SK-N-SH (cell line): ENCODE measurements around the gene FFAR3. TPM values are rescaled to one million over a fixed set of nuclear protein-coding genes. Genes with fewer than 3 reads are reported as not detected.
"Not testable (repeated sequence)": the region's sequence is repeated elsewhere in the genome, so short reads cannot be mapped to it uniquely, and the experiment has no call there.

Experiments
- CTCF ChIA-PET: fragments of 300-600, 350-600 bp; formaldehyde crosslinking; extraction: SDS; loops from one replicate; lab custom pipeline; 2021; lab: Yijun Ruan, JAX
- POLR2A ChIA-PET: fragments of 350-600 bp; sonication (Branson Sonifier 250); formaldehyde crosslinking; extraction: SDS; loops from one replicate; lab custom pipeline; 2020; ENCODE audit warnings: antibody characterized with exemption, inconsistent platforms; lab: Yijun Ruan, JAX
- DNase-seq: peaks from one replicate; pipeline ENCODE4 v3.0.0; 2012
- H2AFZ ChIP-seq: fragments of 200-600 bp; sonication (generic); 2 replicates; pipeline ENCODE4 v1.8.1; 2016; ENCODE audit warnings: antibody characterized with exemption, mild to moderate bottlenecking, low read depth
- H3F3A ChIP-seq: fragments of 200-600 bp; sonication (generic); replicated peaks from 2 replicates; pipeline ENCODE3; 2016; ENCODE audit warnings: antibody characterized with exemption, mild to moderate bottlenecking; ENCODE audit not compliant: insufficient read depth
- H3K27ac ChIP-seq, 2 experiments: fragments of 200-500 bp in 1 of 2; fragments of 200-600 bp in 1 of 2; sonication (Bioruptor generic) in 1 of 2; sonication (generic), shearing (Covaris generic) in 1 of 2; 2 replicates each; pipeline versions ENCODE4 v1.5.1 to v1.6.1; 2014 to 2016; ENCODE audit warnings: low read depth in 2 of 2, inconsistent platforms in 1 of 2, low read length in 1 of 2, mild to moderate bottlenecking in 1 of 2, mixed read lengths in 1 of 2
- H3K27me3 ChIP-seq: fragments of 200-600 bp; sonication (generic), shearing (Covaris generic); 2 replicates; pipeline ENCODE4 v1.6.1; 2016; ENCODE audit warnings: mixed run types; ENCODE audit not compliant: insufficient read depth
- H3K36me3 ChIP-seq, 2 experiments: fragments of 200-500 bp in 1 of 2; fragments of 200-600 bp in 1 of 2; sonication (Bioruptor generic) in 1 of 2; sonication (generic) in 1 of 2; replicated peaks in 1 of 2; 2 replicates each; pipeline versions ENCODE3 to v1.5.1; 2014 to 2016; ENCODE audit warnings: low read length in 1 of 2, mild to moderate bottlenecking in 1 of 2; ENCODE audit not compliant: insufficient read depth in 2 of 2, control insufficient read depth in 1 of 2
- H3K4me1 ChIP-seq, 2 experiments: fragments of 200-500 bp in 1 of 2; fragments of 200-600 bp in 1 of 2; sonication (Bioruptor generic) in 1 of 2; sonication (generic), shearing (Covaris generic) in 1 of 2; 2 replicates each; pipeline versions ENCODE4 v1.5.1 to v1.6.1; 2014 to 2016; ENCODE audit warnings: low read depth in 1 of 2, low read length in 1 of 2, mixed run types in 1 of 2; ENCODE audit not compliant: insufficient read depth in 2 of 2, control insufficient read depth in 1 of 2
- H3K4me2 ChIP-seq: fragments of 200-600 bp; sonication (generic), shearing (Covaris generic); 2 replicates; pipeline ENCODE4 v1.6.1; 2017; ENCODE audit warnings: mixed run types
- H3K4me3 ChIP-seq, 2 experiments: fragments of 200-500 bp in 1 of 2; fragments of 200-600 bp in 1 of 2; sonication (Bioruptor generic) in 1 of 2; sonication (generic), shearing (Covaris generic) in 1 of 2; 2 replicates each; pipeline versions ENCODE4 v1.5.1 to v1.8.1; 2014 to 2016; ENCODE audit warnings: low read depth in 2 of 2, inconsistent platforms in 1 of 2, low read length in 1 of 2, mild to moderate bottlenecking in 1 of 2, mixed read lengths in 1 of 2, moderate library complexity in 1 of 2
- H3K79me2 ChIP-seq: fragments of 200-600 bp; sonication (generic); 2 replicates; pipeline ENCODE4 v1.8.1; 2017; ENCODE audit warnings: mild to moderate bottlenecking; ENCODE audit not compliant: insufficient read depth
- H3K9ac ChIP-seq: fragments of 200-600 bp; sonication (generic); 2 replicates; pipeline ENCODE4 v1.6.1; 2017; ENCODE audit warnings: mixed run types
- H3K9me2 ChIP-seq: fragments of 200-600 bp; sonication (generic); 2 replicates; pipeline ENCODE4 v1.6.1; 2017; ENCODE audit warnings: mixed run types
- H3K9me3 ChIP-seq: fragments of 200-600 bp; sonication (generic); 2 replicates; pipeline ENCODE4 v1.6.1; 2017; ENCODE audit warnings: mixed run types, mild to moderate bottlenecking, moderate library complexity
- H4K20me1 ChIP-seq: fragments of 200-600 bp; sonication (generic); 2 replicates; pipeline ENCODE4 v1.6.1; 2017; ENCODE audit warnings: mild to moderate bottlenecking, mixed run types; ENCODE audit not compliant: insufficient read depth
- ELF1 ChIP-seq: IDR thresholded peaks from 2 replicates; pipeline ENCODE4 v1.4.0; 2012
- EP300 ChIP-seq, 2 experiments: IDR thresholded peaks; 2 replicates each; pipeline versions ENCODE4 v1.4.0 to v1.6.1; 2012; ENCODE audit warnings: borderline replicate concordance in 1 of 2, low read depth in 1 of 2, low read length in 1 of 2
- FOSL2 ChIP-seq: IDR thresholded peaks from 2 replicates; pipeline ENCODE4 v1.4.0; 2012; ENCODE audit warnings: low read depth, mild to moderate bottlenecking, moderate library complexity, borderline replicate concordance
- FOXJ3 ChIP-seq: sonication (generic); formaldehyde crosslinking; IDR thresholded peaks from 2 replicates; pipeline ENCODE4 v1.5.1; 2020; ENCODE audit warnings: mild to moderate bottlenecking, missing genetic modification reagents
- JUND ChIP-seq: IDR thresholded peaks from 2 replicates; pipeline ENCODE4 v1.4.0; 2012
- MEF2A ChIP-seq: IDR thresholded peaks from 2 replicates; pipeline ENCODE4 v1.4.0; 2012; ENCODE audit warnings: low read depth, borderline replicate concordance
- POLR2AphosphoS5 ChIP-seq: IDR thresholded peaks from 2 replicates; pipeline ENCODE4 v1.6.1; 2012; ENCODE audit warnings: low read depth, low read length
- RFX5 ChIP-seq: IDR thresholded peaks from 2 replicates; pipeline ENCODE4 v1.6.1; 2012; ENCODE audit warnings: mild to moderate bottlenecking, improper control_type of control experiment, low read length
- SIN3A ChIP-seq: IDR thresholded peaks from 2 replicates; pipeline ENCODE4 v1.6.1; 2012; ENCODE audit warnings: low read depth, mild to moderate bottlenecking, low read length, moderate library complexity, borderline replicate concordance
- SMC3 ChIP-seq: IDR thresholded peaks from 2 replicates; pipeline ENCODE4 v1.6.1; 2012; ENCODE audit warnings: low read depth, low read length, improper control_type of control experiment
- TAF1 ChIP-seq: IDR thresholded peaks from 2 replicates; pipeline ENCODE4 v1.6.1; 2012; ENCODE audit warnings: low read depth, mild to moderate bottlenecking, low read length, moderate library complexity, borderline replicate concordance
- TCF12 ChIP-seq: IDR thresholded peaks from 2 replicates; pipeline ENCODE4 v1.4.0; 2012
- TEAD4 ChIP-seq: IDR thresholded peaks from 2 replicates; pipeline ENCODE4 v1.4.0; 2012; ENCODE audit warnings: mild to moderate bottlenecking, borderline replicate concordance; ENCODE audit not compliant: insufficient read depth
- USF2 ChIP-seq: fragments of 150-350 bp; IDR thresholded peaks from 2 replicates; pipeline ENCODE4 v1.6.1; 2017; ENCODE audit warnings: antibody characterized with exemption, low read length, low read depth, borderline replicate concordance
- WGBS: methylation state at CpG from one replicate; pipeline ENCODE4 v1.1.6; 2017; ENCODE audit warnings: low lambda C conversion rate; 5-methylcytosine and 5-hydroxymethylcytosine counted together
- polyA plus RNA-seq, 3 experiments: library from polyadenylated mRNA; depleted of rRNA; stranded (reverse); fragments of >200 nt; gene quantifications; 2 replicates each; pipeline ENCODE4 v1.2.3, GENCODE V29; 2012
- TF ChIP-seq, protein P1 (sequence below): IDR thresholded peaks from 2 replicates; pipeline ENCODE4; 2012
- TF ChIP-seq, protein P2 (sequence below): IDR thresholded peaks from 2 replicates; pipeline ENCODE4 v1.4.0; 2012; ENCODE audit warnings: low read depth

Gene FFAR3
- polyA plus RNA-seq, 1 of the 3 experiments (the other 2 are of a cell fraction), result not detected

GRCh38 chr19:35355791-35356460, 2.3 kb upstream of the FFAR3 start:
- 11% methylated on average over 6 of the region's 6 CpGs for WGBS
- Histone ChIP-seq H3K9me2 (no peaks in the 10 kb centered on the region), H3K4me1 (peaks cover 0 to 10% of the 10 kb centered on the region in 2 experiments; a peak in 1 of 4 replicates)

DNA sequence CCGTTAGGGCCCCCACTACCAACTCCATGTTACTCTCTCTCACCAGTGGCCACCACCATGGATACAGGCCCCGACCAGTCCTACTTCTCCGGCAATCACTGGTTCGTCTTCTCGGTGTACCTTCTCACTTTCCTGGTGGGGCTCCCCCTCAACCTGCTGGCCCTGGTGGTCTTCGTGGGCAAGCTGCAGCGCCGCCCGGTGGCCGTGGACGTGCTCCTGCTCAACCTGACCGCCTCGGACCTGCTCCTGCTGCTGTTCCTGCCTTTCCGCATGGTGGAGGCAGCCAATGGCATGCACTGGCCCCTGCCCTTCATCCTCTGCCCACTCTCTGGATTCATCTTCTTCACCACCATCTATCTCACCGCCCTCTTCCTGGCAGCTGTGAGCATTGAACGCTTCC, 574 bp downstream of the FFAR3 start:
- H3K27ac ChIP-seq, H3K36me3 ChIP-seq, H2AFZ ChIP-seq, H3K79me2 ChIP-seq, DNase-seq, H3K9me2 ChIP-seq, H3F3A ChIP-seq, H3K9me3 ChIP-seq, H3K4me2 ChIP-seq, H3K4me3 ChIP-seq, H3K9ac ChIP-seq, POLR2A ChIA-PET, H4K20me1 ChIP-seq: not testable (repeated sequence)
- 18% methylated on average over 8 of the region's 16 CpGs for WGBS
- peaks cover 0 to 10% of the 10 kb centered on the region in 2 experiments; a peak in 1 of 4 replicates for H3K4me1 ChIP-seq
- H3K27me3 ChIP-seq, result peaks cover 74% of the 10 kb centered on the region
- CTCF ChIA-PET, result interaction anchor here (2.3 to 7.2 kb wide), 2 partner anchors 110 to 137 kb away, joined by 11 to 111 read pairs; no protein-coding TSS in a partner anchor

More at GRCh38 chr19:35355791-35356460, 2.3 kb upstream of the FFAR3 start:
- Histone ChIP-seq H3K36me3 (no peaks in the 10 kb centered on the region), H3K9ac (no peak overlapping the region), H3F3A (no peaks in the 10 kb centered on the region), H4K20me1 (no peaks in the 10 kb centered on the region), H3K27me3 (peaks cover 58% of the 10 kb centered on the region), H3K4me3 (no peak overlapping the region), H3K4me2 (no peak overlapping the region), H3K79me2 (no peaks in the 10 kb centered on the region)
- POLR2A ChIA-PET, result no interaction called here
- no peak for DNase-seq
- no peak for TF ChIP-seq EP300 (IDR thresholded peaks at IDR 0.05; ENCODE audit: borderline replicate concordance in 1 of 2, low read depth in 1 of 2, low read length in 1 of 2)
- no peak for TF ChIP-seq JUND
- no peak for TF ChIP-seq POLR2AphosphoS5
- no peak for TF ChIP-seq RFX5
- no peak for TF ChIP-seq TEAD4
- no peak for TF ChIP-seq SIN3A
- TF ChIP-seq MEF2A, result no peak
- TF ChIP-seq, protein P1, sequence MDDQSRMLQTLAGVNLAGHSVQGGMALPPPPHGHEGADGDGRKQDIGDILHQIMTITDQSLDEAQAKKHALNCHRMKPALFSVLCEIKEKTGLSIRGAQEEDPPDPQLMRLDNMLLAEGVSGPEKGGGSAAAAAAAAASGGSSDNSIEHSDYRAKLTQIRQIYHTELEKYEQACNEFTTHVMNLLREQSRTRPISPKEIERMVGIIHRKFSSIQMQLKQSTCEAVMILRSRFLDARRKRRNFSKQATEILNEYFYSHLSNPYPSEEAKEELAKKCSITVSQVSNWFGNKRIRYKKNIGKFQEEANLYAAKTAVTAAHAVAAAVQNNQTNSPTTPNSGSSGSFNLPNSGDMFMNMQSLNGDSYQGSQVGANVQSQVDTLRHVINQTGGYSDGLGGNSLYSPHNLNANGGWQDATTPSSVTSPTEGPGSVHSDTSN, result no peak
- TF ChIP-seq ELF1, result no peak
- TF ChIP-seq, protein P2, sequence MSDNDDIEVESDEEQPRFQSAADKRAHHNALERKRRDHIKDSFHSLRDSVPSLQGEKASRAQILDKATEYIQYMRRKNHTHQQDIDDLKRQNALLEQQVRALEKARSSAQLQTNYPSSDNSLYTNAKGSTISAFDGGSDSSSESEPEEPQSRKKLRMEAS, result no peak
- no peak for TF ChIP-seq TAF1
- no peak for TF ChIP-seq TCF12
- no peak for TF ChIP-seq FOXJ3 (CRISPR knock-in tag)
- TF ChIP-seq FOSL2, result no peak
- TF ChIP-seq SMC3, result no peak
- no peak for TF ChIP-seq USF2
- TF ChIP-seq, all 33 proteins: peak for 0
- Histone ChIP-seq H2AFZ (no peak overlapping the region), H3K27ac (no peak overlapping the region), H3K9me3 (no peaks in the 10 kb centered on the region)
- CTCF ChIA-PET, result interaction anchor here (1.7 to 7.2 kb wide), 2 partner anchors 113 to 140 kb away, joined by 7 to 111 read pairs; no protein-coding TSS in a partner anchor

- 18% methylated on average over 13 of the region's 21 CpGs for WGBS
- H3K36me3 ChIP-seq, H3K79me2 ChIP-seq, H4K20me1 ChIP-seq, H3K9ac ChIP-seq, H3K27ac ChIP-seq, H3K9me3 ChIP-seq, H2AFZ ChIP-seq, POLR2A ChIA-PET, H3K9me2 ChIP-seq, H3F3A ChIP-seq, CTCF ChIA-PET, H3K4me3 ChIP-seq, H3K4me2 ChIP-seq, DNase-seq: not testable (repeated sequence)
- Histone ChIP-seq H3K27me3 (peaks cover 74% of the 10 kb centered on the region), H3K4me1 (peaks cover 0 to 10% of the 10 kb centered on the region in 2 experiments; a peak in 1 of 4 replicates)
Measured at GRCh38 chr19:35359395-35359794, 1.1 kb downstream of the FFAR3 start.

DNA sequence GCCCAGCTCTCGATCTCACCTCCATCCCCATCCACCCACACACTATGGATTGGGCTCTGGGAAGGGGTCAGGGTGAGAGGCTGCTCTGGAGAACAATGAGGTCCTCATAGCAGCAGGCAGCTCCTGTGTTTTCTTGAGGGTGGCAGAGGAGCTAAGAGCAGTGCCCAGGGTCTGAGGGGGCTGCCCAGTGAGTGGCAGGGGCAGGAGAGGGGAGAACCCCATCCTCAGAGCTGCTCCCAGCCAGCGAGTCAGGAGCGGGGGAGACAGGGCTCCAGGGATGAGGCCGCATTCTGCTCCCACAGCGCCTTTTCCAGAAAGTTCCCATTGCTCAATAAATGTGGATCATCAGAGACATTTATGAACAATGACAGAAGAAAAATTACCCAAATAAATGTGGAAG, 1.8 kb downstream of the FFAR3 start:
- H3K79me2 ChIP-seq, DNase-seq, H3K36me3 ChIP-seq, H3K4me2 ChIP-seq, H3K9me2 ChIP-seq, POLR2A ChIA-PET, H2AFZ ChIP-seq, H3K27ac ChIP-seq, CTCF ChIA-PET, H3K9me3 ChIP-seq, H3K9ac ChIP-seq, H3K4me3 ChIP-seq, H4K20me1 ChIP-seq, H3F3A ChIP-seq: not testable (repeated sequence)
- Histone ChIP-seq H3K27me3 (peaks cover 74% of the 10 kb centered on the region), H3K4me1 (peaks cover 0 to 10% of the 10 kb centered on the region in 2 experiments; a peak in 1 of 4 replicates)
- 8% methylated on average over 3 of the region's 5 CpGs for WGBS
